GOT3 (cell line): ENCODE measurements around the gene RXRA.

Experiments
- DNase-seq: peaks from one replicate; lab custom pipeline; 2025; ENCODE audit warnings: mixed read lengths; lab: John Stamatoyannopoulos, UW

The RXRA gene

DNA sequence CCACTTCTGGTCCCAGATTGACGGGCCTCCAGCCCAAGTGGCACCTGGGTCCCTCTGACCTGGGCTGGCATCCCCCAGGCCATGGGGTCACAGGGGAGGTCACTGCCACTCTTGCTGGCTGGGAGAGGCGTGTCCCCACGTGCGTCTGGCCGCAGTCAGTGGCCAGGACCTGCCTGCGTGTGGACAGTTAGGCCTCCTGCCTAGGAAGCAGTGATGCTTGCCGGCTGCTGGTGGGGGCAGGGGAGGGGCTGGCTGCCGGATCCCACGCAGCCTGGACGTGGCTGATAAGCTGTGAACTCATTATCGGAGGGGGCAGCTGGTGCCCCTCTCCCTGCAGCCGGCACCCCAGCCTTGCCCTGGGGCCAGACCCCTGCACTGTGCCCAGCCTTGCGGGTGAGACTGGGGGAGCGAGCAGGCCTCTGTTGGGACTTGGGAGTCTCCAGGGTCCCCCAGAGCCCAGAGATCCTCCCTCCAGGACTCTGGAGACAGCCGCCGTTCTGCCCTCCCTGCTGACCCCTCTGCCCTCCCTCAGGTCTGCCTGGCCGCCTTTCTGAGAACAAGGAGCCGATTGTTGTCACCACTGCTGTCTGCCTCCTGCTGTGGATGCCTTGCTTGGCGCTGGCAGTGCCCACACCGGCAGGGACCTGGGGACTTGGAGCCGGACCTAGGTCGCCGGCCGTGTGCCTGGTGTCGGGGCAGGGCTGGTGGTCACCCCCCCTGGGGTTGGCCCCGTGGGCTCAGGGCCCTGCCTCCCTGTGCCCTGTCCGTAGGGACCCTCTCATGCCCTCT, 12.3 kb downstream of the RXRA start:
- DNase-seq, result no peak

- DNase-seq, result no peak
Measured at GRCh38 chr9:134339183-134339806, 13.0 kb downstream of the RXRA start.

DNA sequence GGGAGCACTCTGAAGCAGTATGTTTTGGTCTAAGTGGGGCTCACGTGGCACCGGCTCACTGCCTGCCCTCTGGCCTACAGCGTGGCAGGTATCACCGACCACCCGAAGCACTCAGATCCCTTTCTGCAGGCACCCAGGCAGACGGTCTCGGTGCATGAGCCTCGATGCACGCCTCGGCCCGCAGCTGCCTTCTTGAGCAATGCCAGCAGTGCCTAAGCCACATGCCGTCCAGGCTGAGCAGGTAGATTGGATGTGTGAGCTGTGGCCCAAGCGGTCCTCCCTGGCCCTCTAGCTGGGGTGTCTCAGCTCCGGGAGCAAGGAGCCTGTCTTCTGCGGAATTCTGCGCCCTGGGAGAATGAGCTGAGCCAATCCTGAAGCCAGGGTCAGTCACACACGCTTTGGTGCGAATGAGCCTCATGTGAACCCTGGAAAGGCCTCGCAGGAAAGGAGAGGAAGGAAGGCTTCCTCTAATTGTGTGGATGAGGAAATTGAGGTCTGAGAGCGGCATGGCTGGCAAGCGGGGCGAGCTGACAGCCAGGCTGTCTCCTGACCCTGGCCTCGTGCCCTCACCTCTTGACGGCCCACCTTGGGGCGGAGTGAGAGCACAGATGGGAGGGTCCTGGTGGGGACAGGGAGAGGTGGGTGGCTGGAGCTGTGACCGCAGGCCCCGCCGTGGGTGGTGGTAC, 14.4 kb downstream of the RXRA start:
- no peak for DNase-seq

- no peak for DNase-seq
Measured at GRCh38 chr9:134341306-134341705, 15.1 kb downstream of the RXRA start.

DNA sequence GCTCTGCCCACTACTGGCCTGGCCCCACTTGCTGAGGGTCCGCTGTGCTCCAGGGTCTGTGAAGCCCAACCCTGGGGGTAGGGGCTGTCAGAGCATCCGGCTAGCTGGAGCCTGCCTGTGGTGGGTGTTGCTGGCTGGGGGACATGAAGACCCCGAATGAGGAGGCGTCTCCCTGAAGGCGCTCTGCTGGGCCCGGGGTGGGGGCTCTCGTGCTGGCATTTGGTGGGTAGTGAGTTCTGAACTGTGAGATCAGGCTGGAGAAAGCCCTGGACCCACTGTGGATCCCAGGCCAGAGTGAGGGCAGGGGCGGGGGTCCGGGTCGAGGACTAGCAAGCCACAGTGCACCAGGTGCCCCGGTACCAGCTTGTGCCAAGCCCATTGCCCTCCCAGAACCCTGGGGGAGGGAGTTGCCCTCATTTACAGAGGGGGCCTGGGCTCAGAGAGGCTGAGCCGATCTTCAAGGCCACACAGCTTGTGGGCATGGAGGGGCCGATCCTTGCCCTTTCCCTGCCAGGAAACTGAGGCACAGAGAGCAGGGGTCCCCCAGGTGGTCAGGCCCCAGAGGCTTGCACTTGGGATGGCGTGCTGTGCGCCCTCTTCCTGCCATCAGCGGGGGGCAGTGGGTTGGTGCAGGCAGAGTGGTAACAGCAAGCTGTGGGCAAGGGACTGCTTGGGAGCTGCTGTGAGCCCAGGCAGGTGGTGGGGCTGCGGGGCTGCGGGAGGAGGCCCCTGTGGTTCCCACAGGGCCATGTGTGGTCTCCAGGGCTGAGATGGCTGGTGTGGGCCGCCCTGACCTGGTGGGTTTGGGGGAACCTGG, 15.9 kb downstream of the RXRA start:
- no peak for DNase-seq

GRCh38 chr9:134342746-134343115, 16.5 kb downstream of the RXRA start:
- no peak for DNase-seq

DNA sequence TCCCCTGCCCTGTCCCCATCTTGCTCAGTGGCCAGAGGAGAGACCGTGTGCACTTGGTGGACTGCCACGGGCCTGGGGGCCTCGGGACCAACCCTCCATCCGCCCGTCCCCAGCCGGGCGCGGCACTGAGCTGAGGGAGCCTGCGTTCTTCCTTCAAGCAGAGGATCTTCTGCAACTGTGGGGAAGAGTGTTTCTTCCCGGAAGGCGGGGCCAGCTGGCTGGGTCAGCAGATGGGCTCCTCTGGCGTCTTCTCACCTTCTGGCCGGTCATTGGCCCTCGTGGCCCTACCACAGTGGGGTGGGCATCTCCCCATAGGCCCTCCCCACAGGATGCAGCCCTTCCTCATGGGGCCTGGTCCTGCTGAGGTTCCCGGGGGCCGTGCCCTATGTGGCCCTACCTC, 17.4 kb downstream of the RXRA start:
- no peak for DNase-seq

DNA sequence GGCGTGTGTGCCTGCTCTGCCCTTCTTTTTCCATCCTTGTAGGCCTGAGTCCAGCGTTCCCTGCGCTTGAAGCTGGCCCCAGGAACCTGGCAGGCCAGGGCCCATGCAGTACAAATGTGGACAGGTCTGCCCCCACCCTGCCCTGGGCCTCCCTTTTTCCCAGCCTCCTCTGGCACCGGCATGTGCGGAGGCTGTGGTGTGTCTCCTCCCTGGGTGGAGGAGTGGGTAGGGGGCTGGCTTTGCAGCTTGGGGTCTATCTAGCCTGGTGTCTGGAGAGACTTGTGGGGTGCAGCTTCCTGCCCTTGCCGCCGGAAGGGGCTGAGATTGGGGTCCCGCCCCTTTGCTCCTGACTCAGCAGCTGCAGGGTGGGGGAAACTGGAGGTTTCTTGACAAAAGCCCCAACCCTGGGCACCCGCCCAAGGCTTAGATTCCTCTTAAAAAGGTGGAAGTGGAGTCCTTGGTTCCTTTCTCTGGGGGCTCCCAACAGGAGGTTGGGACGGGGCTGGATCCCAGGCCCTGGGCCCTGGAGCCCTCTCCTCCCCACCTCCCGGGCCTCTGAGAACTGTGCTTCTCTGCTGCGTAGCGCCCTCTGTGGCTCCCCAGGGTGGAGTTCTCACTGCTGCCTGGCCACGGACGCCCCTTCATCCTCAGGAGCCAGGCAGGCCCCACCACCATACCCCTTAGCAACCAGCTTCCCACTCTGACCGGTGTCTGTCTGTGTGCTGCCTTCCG, 18.0 kb downstream of the RXRA start:
- no peak for DNase-seq

DNA sequence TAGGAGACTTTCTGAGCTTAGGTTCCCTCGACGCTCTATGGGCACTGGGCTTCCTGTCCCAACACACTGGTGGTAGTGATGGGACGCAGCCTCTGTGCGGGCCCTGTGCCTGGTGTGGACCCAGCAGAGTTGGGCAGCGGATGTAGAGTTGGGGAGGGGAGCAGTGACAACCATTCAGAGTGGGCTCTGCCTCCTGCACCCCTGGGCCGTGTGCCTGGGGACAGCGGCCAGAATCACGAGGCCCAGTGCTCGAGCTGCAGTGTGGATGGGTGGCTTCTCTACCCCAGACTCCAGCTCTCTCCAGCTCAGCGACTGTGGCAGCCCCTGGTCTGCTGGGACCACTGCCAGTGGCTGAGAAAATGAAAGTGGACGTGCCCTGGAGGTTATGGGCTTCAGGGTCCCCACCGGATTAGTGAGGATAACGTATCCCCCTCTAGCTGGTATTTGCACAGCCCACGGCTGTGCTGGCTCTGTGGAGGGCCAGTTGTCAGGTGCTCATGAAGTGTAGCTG, 18.6 kb downstream of the RXRA start:
- no peak for DNase-seq

GRCh38 chr9:134345737-134346136, 19.5 kb downstream of the RXRA start:
- no peak for DNase-seq

DNA sequence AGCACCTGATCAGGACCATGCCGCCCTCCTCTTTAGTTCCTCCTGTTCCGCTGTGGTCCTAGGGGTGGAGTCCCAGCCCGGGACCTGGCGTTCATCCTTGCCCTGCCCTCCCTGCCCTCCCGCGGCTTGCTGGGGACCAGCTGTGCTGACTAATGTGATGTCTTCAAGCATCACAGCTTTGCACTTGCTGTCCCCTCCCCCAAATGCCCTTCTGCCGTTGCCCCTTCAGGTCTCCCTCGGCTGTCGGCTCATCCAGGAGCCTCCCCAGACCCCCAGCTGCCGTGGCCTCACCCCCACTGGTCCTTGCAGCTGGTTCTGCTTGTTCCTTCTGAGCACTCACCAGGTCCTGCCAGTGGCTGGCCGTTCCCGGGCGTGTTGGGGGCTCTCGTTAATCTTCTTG, 19.9 kb downstream of the RXRA start:
- no peak for DNase-seq

DNA sequence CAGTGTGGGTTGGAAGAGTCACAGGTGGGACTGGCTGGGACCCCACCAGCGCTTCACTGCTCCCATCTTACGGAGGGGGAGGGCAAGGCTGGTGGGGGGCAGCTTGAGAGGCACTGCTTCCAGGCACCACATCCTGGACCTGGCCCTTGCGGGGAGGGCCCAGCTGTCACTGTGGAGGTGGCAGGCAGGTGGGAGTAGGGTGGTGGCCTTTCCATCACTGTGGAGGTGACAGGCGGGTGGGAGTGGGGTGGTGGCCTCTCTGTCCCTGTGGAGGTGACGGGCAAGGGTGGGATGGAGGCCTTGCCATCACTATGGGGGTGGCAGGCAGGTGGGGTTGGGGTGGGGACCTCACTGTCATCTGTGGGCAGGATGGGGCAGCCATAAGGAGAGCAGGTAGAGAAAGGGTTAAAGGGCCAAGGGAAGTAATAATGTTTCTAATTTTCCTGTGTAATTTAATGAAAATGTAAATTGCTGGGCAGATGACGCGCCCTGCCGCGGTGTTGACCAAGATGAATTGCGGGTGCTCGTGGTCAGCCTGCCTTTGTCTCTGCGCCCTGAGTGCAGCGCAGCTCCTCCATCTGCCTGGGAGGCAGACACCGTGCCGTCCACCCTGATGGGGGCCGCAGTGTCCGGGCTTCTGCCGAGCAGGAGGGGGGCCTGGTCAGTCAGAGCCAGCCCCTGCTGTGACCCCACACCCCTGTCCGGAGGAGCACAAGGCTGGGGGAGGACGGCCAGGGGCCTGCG, 20.8 kb downstream of the RXRA start:
- DNase-seq, result no peak

DNA sequence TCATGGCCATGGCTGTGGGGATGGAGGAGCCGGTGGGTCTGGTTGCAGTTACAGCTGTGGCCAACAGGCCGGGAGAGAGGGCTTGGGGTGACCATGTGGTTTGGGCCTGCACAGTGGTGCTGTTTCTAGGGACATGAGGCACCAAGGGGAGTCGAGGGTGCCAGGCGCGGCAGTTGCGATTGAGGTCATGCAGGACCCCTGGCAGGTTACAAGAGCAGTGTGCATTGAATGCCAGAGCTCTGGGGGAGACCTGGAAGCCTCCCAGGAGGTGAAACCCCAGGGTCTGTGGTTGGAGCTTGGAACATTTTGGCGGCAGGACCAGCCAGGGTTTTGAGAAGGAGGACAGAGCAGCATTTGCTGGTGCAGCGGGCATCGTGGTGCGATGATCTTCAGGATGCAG, 21.7 kb downstream of the RXRA start:
- DNase-seq, result no peak

DNA sequence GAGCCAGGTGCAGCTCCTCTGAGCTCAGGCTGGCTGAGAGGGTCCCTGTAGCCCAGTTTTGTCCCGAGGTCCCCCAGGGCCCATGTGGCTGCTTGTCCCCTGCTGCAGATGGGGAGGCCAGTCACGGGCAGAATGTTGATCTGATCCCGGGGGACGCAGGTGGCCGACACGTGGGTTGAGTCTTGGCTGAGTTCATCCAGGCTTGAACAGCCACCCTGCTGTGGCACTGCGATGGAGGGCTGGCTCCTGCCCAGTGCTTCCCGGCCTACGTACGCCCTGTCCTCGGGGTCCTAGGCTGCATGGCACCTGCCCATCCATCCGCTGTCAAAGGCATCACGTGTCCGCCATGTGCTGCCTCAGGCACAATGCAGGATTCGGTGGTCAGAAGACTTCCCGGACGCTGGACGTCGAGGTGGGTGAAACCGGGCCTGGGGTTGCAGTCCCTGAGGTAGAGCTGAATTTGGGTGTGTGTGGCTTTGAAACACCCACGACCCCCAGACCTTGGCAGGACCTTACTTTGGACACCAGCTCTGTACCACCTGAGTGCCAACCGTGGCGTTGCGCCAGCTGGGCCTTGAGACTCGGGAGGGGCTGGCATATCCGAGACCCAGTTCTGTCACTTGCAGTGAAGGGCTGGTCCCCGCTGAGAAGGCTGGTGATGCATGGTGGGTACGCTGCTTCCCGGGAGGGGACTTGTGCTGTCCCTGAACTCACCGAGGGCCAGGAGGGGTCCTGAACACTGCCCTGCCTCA, 22.3 kb downstream of the RXRA start:
- no peak for DNase-seq

DNA sequence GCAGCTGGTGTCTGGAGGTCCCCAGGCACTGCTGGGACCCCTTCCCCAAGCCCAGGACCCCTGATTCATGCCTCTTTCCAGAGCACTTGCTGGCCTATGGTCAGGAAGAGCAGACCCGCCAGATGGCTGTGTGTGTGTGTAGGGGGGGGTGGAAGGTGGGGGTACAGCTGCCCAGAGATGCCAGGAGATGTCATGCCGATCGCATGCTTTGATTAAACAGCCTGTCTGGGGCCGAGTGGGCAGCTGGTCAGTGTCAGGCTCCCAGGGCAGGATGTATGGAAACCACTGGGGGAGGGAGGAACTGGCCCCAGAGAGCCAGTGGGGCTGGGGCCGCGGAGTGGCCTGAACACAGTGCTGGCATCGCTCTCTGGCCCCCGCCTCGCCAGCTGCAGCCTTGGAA, 23.7 kb downstream of the RXRA start:
- DNase-seq, result no peak

DNA sequence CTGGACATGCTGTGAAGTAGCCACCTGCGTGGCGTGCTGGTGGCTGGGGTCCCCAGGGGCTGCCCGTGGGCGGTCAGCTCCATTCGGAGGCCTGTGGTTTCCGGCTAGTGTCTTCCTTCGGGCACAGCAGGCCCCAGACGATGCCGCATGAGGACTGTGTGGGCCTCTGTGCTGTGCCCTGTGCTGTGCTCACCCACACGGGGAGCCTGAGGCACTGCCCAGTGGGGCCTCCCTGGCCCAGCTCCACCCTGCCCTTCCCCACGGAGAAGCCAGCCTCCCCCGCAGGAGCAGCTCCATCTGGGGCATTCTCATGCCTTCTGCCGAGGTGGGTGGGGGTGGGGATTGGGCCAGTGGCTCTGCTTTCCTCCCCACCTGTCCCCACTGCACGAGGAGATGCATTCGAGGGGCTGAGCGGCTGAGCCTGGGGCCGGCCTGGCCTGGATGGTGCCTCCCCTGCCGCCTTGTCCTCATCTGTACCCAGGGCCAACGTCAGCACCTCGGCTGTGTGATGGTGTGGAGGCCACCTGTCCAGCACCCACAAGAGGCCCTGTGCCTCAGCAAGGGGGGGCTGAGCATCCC, 24.2 kb downstream of the RXRA start:
- DNase-seq, result no peak

GRCh38 chr9:134351606-134352176, 25.4 kb downstream of the RXRA start:
- DNase-seq, result no peak

DNA sequence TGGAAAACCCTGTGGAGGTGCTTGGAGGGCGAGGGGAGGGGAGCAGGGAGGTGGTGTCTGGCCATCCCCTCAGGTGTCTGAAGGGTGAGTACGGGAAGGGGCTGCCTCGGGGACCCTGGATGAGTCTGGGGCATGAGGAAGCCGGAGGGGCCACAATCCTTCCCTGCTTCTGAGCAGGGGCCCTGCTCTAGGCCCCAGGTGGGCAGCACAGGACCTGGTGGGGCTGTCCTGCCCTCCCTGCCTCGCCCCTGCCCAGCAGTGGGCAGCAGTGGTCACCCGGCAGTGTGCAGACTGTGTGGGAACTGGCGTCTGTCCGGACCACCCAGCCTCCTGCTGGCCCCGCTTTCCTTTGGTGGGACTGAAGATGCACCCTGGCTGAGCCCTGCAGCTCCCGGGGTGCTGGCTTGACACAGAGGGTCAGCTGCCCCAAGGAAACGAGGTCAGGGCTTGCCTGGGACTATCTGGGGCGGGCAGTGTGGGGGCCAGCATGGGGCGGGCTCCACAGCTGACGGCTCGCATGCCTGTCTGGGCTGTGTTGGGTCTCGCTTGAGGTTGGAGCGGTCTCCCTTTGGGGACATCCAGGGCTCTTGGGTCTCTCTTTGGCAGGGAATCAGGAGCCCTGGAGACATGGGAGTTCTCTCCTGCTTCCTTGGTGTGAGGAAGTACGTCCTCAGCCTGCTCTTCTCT, 26.1 kb downstream of the RXRA start:
- DNase-seq, result no peak

DNA sequence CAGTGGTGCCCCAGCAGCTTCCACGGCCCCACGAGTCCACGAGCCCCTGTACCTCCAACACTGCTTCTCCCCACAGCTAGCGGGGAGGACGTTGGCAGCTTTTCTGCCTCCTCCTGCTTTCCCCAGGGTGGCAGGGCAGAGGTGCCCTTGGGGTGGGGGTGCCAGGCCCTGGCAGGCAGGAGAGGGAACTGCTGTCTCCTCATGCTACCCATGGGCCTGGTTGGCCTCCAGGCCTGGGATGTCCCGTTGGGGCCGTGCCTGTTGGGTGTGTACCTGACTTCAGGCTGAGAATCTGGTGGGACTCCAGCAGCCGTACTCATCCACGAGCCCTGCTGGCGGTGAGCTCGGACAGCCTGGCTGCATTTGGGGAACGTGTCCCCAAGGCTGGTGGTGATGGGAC, 27.3 kb downstream of the RXRA start:
- DNase-seq, result no peak
